Choroid plexus epithelial cell (primary cell): ENCODE results near the gene CERS3.

Experiments
- DNase-seq: peaks from one replicate; pipeline ENCODE4 v3.0.0-alpha.2; 2010; ENCODE audit warnings: low read depth
- H3K4me3 ChIP-seq: 2 replicates; pipeline ENCODE4 v1.5.1; 2011; ENCODE audit warnings: low read depth, mild to moderate bottlenecking, control low read depth, low read length, moderate library complexity
- CTCF ChIP-seq: conservative IDR thresholded peaks from 2 replicates; pipeline ENCODE4 v1.5.1; 2011; ENCODE audit warnings: low read depth, mild to moderate bottlenecking, control low read depth, inconsistent platforms, low read length, moderate library complexity

The CERS3 gene

GRCh38 chr15:100400996-100401395 is 127.8 kb downstream of the CERS3 start:
- TF ChIP-seq CTCF, result no peak
- no peak for DNase-seq
- H3K4me3 ChIP-seq, result no peak overlapping the region

GRCh38 chr15:100394736-100395440 is 133.9 kb downstream of the CERS3 start:
- no peak for DNase-seq
- no peak for TF ChIP-seq CTCF
- H3K4me3 ChIP-seq, result no peak overlapping the region

GRCh38 chr15:100393008-100393407 is 135.7 kb downstream of the CERS3 start:
- no peak for TF ChIP-seq CTCF
- H3K4me3 ChIP-seq, result no peak overlapping the region
- DNase-seq, result no peak

- no peak for TF ChIP-seq CTCF
- DNase-seq, result no peak
- no peak overlapping the region for H3K4me3 ChIP-seq
Measured at GRCh38 chr15:100385300-100386050, 143.3 kb downstream of the CERS3 start.

- no peak for DNase-seq
- no peak for TF ChIP-seq CTCF
- no peak overlapping the region for H3K4me3 ChIP-seq
Measured at GRCh38 chr15:100384108-100384410, 144.7 kb downstream of the CERS3 start.

GRCh38 chr15:100383302-100384107 is 145.2 kb downstream of the CERS3 start:
- TF ChIP-seq CTCF, result peak; percentile 48
- peak; percentile 42 for DNase-seq
- no peak overlapping the region for H3K4me3 ChIP-seq
